SK-N-SH treated with all-trans-retinoic acid at 6 μM for 48 hours (cell line): ENCODE data around the gene C10orf62.

Experiments
- CSDC2 ChIP-seq: fragments of 250-450 bp; sonication (Bioruptor Pico); IDR thresholded peaks from 2 replicates; pipeline ENCODE4 v1.5.0; 2020; ENCODE audit warnings: mild to moderate bottlenecking, moderate library complexity
- ZC3H10 ChIP-seq: fragments of 250-450 bp; sonication (Bioruptor Pico); IDR thresholded peaks from 2 replicates; pipeline ENCODE4 v1.5.1; 2021; ENCODE audit warnings: mild to moderate bottlenecking, moderate library complexity
- ZFP3 ChIP-seq: fragments of 250-450 bp; sonication (Bioruptor Pico); IDR thresholded peaks from 2 replicates; pipeline ENCODE4 v1.5.0; 2020; ENCODE audit warnings: mild to moderate bottlenecking, moderate library complexity
- TF ChIP-seq, protein P1 (sequence below): fragments of 250-450 bp; sonication (Bioruptor Pico); IDR thresholded peaks from 2 replicates; pipeline ENCODE4 v1.8.0; 2021; ENCODE audit warnings: low read depth, mild to moderate bottlenecking, moderate library complexity, borderline replicate concordance
- TF ChIP-seq, protein P2 (sequence below): fragments of 250-450 bp; sonication (Bioruptor Pico); IDR thresholded peaks from 2 replicates; pipeline ENCODE4 v1.8.0; 2020; ENCODE audit warnings: mild to moderate bottlenecking, moderate library complexity, borderline replicate concordance
- TF ChIP-seq, protein P3 (sequence below): fragments of 250-450 bp; sonication (Bioruptor Pico); IDR thresholded peaks from 2 replicates; pipeline ENCODE4 v1.5.1; 2021; ENCODE audit warnings: mild to moderate bottlenecking, moderate library complexity

DNA sequence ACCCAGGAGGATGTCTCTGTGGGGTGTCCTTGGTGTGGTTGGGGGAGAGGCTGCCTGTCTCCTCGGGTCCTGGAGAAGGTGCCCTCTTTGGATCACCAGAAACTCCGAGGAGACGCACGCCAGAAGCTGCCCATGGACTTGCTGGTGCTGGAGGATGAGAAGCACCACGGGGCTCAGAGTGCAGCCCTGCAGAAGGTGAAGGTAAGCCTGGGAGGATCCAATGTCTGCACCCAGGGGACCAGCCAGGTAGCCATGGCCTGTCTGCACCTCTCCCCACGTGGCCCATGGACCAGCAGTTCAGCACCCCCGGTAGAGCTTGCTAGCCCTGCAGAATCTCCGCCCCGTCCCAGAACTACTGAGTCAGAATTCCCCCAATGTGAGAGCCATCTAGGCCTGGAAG, 11.8 kb upstream of the C10orf62 start:
- TF ChIP-seq, protein P1, sequence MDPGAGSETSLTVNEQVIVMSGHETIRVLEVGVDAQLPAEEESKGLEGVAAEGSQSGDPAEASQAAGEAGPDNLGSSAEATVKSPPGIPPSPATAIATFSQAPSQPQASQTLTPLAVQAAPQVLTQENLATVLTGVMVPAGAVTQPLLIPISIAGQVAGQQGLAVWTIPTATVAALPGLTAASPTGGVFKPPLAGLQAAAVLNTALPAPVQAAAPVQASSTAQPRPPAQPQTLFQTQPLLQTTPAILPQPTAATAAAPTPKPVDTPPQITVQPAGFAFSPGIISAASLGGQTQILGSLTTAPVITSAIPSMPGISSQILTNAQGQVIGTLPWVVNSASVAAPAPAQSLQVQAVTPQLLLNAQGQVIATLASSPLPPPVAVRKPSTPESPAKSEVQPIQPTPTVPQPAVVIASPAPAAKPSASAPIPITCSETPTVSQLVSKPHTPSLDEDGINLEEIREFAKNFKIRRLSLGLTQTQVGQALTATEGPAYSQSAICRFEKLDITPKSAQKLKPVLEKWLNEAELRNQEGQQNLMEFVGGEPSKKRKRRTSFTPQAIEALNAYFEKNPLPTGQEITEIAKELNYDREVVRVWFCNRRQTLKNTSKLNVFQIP: no peak
- TF ChIP-seq, protein P2, sequence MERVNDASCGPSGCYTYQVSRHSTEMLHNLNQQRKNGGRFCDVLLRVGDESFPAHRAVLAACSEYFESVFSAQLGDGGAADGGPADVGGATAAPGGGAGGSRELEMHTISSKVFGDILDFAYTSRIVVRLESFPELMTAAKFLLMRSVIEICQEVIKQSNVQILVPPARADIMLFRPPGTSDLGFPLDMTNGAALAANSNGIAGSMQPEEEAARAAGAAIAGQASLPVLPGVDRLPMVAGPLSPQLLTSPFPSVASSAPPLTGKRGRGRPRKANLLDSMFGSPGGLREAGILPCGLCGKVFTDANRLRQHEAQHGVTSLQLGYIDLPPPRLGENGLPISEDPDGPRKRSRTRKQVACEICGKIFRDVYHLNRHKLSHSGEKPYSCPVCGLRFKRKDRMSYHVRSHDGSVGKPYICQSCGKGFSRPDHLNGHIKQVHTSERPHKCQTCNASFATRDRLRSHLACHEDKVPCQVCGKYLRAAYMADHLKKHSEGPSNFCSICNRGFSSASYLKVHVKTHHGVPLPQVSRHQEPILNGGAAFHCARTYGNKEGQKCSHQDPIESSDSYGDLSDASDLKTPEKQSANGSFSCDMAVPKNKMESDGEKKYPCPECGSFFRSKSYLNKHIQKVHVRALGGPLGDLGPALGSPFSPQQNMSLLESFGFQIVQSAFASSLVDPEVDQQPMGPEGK (CRISPR knock-in tag): no peak
- no peak for TF ChIP-seq CSDC2 (CRISPR knock-in tag)
- no peak for TF ChIP-seq ZFP3
- TF ChIP-seq, protein P3, sequence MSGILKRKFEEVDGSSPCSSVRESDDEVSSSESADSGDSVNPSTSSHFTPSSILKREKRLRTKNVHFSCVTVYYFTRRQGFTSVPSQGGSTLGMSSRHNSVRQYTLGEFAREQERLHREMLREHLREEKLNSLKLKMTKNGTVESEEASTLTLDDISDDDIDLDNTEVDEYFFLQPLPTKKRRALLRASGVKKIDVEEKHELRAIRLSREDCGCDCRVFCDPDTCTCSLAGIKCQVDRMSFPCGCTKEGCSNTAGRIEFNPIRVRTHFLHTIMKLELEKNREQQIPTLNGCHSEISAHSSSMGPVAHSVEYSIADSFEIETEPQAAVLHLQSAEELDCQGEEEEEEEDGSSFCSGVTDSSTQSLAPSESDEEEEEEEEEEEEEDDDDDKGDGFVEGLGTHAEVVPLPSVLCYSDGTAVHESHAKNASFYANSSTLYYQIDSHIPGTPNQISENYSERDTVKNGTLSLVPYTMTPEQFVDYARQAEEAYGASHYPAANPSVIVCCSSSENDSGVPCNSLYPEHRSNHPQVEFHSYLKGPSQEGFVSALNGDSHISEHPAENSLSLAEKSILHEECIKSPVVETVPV: no peak
- no peak for TF ChIP-seq ZC3H10 (CRISPR knock-in tag)
